HAP-1 (cell line): Measurements from ENCODE around the gene ADAMTS6.
"Not testable (repeated sequence)": the region's sequence is repeated elsewhere in the genome, so short reads cannot be mapped to it uniquely, and the experiment has no call there.

Source experiments
- DNase-seq, 2 experiments: peaks; one replicate each; pipeline ENCODE4 v3.0.0-alpha.2; 2016 to 2020; ENCODE audit warnings: low spot score in 2 of 2
- H3K27me3 ChIP-seq: fragments of 250-450 bp; sonication (Bioruptor Pico); 2 replicates; pipeline ENCODE4 v1.5.1; 2020; ENCODE audit warnings: low read depth, mild to moderate bottlenecking, moderate library complexity
- H3K36me3 ChIP-seq: fragments of 250-450 bp; sonication (Bioruptor Pico); replicated peaks from 2 replicates; pipeline ENCODE4 v1.5.1; 2020; ENCODE audit warnings: mild to moderate bottlenecking
- H3K4me1 ChIP-seq: fragments of 250-450 bp; sonication (Bioruptor Pico); 2 replicates; pipeline ENCODE4 v1.5.1; 2020; ENCODE audit warnings: mild to moderate bottlenecking
- H3K4me3 ChIP-seq: fragments of 250-450 bp; sonication (Bioruptor Pico); 2 replicates; pipeline ENCODE4 v1.5.1; 2020; ENCODE audit warnings: mild to moderate bottlenecking, moderate library complexity
- H3K9me3 ChIP-seq: fragments of 250-450 bp; sonication (Bioruptor Pico); 2 replicates; pipeline ENCODE4 v1.5.1; 2020; ENCODE audit warnings: mild to moderate bottlenecking, moderate library complexity
- in situ Hi-C: fragments of 300-500 bp; cut with MboI; formaldehyde crosslinking; loops from 3 replicates; pipeline ENCODE4 v1.14.3; 2020; ENCODE audit warnings: low sequenced_read_pairs, inconsistent platforms, mixed read lengths

Gene ADAMTS6

GRCh38 chr5:65383859-65384258, 97.9 kb downstream of the ADAMTS6 start:
- no peaks in the 10 kb centered on the region for H3K4me1 ChIP-seq
- H3K4me3 ChIP-seq: no peak overlapping the region
- H3K9me3 ChIP-seq: no peaks in the 10 kb centered on the region
- H3K36me3 ChIP-seq: no peaks in the 10 kb centered on the region
- H3K27me3 ChIP-seq: no peaks in the 10 kb centered on the region
- in situ Hi-C loops: no loop called here
- DNase-seq: no peak

GRCh38 chr5:65382582-65382981, 99.1 kb downstream of the ADAMTS6 start:
- Histone ChIP-seq H3K9me3 (no peaks in the 10 kb centered on the region), H3K4me1 (no peaks in the 10 kb centered on the region), H3K27me3 (no peaks in the 10 kb centered on the region; the same call in 1 of the 2 replicates), H3K4me3 (no peak overlapping the region), H3K36me3 (no peaks in the 10 kb centered on the region)
- in situ Hi-C loops: no loop called here
- no peak for DNase-seq

- H3K4me3 ChIP-seq, H3K36me3 ChIP-seq, H3K9me3 ChIP-seq, H3K4me1 ChIP-seq, in situ Hi-C loops, H3K27me3 ChIP-seq, DNase-seq: not testable (repeated sequence)
Measured at GRCh38 chr5:65370505-65370904, 111.2 kb downstream of the ADAMTS6 start.

- no peaks in the 10 kb centered on the region for H3K36me3 ChIP-seq
- H3K27me3 ChIP-seq: peaks cover 5% of the 10 kb centered on the region; the same call in 1 of the 2 replicates
- no peaks in the 10 kb centered on the region; the same call in 1 of the 2 replicates for H3K4me1 ChIP-seq
- no peak overlapping the region for H3K4me3 ChIP-seq
- in situ Hi-C loops: no loop called here
- H3K9me3 ChIP-seq: no peaks in the 10 kb centered on the region
- DNase-seq: no peak
Measured at GRCh38 chr5:65366655-65367054, 115.1 kb downstream of the ADAMTS6 start.

GRCh38 chr5:65364907-65365306, 116.8 kb downstream of the ADAMTS6 start:
- DNase-seq: no peak
- Histone ChIP-seq H3K9me3 (no peaks in the 10 kb centered on the region), H3K4me3 (no peak overlapping the region), H3K36me3 (no peaks in the 10 kb centered on the region), H3K4me1 (no peaks in the 10 kb centered on the region; the same call in 1 of the 2 replicates), H3K27me3 (peaks cover 5% of the 10 kb centered on the region; the same call in 1 of the 2 replicates)
- in situ Hi-C loops: no loop called here

- H3K36me3 ChIP-seq: no peaks in the 10 kb centered on the region
- no peaks in the 10 kb centered on the region for H3K9me3 ChIP-seq
- no peak overlapping the region for H3K4me3 ChIP-seq
- in situ Hi-C loops: no loop called here
- no peak for DNase-seq
- no peaks in the 10 kb centered on the region; the same call in 1 of the 2 replicates for H3K4me1 ChIP-seq
- H3K27me3 ChIP-seq: peaks cover 2% of the 10 kb centered on the region; the same call in 1 of the 2 replicates
Measured at GRCh38 chr5:65363499-65363898, 118.2 kb downstream of the ADAMTS6 start.

GRCh38 chr5:65359981-65360380, 121.7 kb downstream of the ADAMTS6 start:
- Histone ChIP-seq H3K36me3 (no peaks in the 10 kb centered on the region), H3K9me3 (no peaks in the 10 kb centered on the region), H3K27me3 (peaks cover 9% of the 10 kb centered on the region; the same call in 1 of the 2 replicates), H3K4me3 (no peak overlapping the region), H3K4me1 (no peaks in the 10 kb centered on the region; the same call in 1 of the 2 replicates)
- DNase-seq: no peak
- in situ Hi-C loops: no loop called here

GRCh38 chr5:65359569-65359968, 122.2 kb downstream of the ADAMTS6 start:
- no peak for DNase-seq
- Histone ChIP-seq H3K27me3 (peaks cover 9% of the 10 kb centered on the region; the same call in 1 of the 2 replicates), H3K4me1 (no peaks in the 10 kb centered on the region; the same call in 1 of the 2 replicates), H3K4me3 (no peak overlapping the region), H3K9me3 (no peaks in the 10 kb centered on the region), H3K36me3 (no peaks in the 10 kb centered on the region)
- in situ Hi-C loops: no loop called here

DNA sequence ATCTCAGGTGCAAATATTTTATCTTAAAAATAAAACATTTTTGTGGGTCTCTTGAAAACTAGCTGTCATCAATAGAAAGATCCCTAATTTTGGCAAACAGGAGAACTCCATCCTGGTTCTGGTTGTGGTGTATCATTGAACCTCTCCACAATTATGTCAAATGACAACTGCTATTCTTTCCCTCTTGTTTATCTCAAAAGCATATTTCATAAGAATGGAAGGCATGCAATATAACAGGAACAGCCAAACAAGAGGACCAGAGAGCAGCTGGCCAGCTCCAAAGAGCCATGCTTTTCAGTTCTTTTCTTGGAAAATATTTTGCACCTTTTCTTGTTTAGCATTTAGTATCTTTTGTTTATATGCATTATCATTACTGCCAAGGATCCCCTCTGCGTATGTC, 125.4 kb downstream of the ADAMTS6 start:
- no peaks in the 10 kb centered on the region for H3K9me3 ChIP-seq
- H3K4me3 ChIP-seq: no peak overlapping the region

DNA sequence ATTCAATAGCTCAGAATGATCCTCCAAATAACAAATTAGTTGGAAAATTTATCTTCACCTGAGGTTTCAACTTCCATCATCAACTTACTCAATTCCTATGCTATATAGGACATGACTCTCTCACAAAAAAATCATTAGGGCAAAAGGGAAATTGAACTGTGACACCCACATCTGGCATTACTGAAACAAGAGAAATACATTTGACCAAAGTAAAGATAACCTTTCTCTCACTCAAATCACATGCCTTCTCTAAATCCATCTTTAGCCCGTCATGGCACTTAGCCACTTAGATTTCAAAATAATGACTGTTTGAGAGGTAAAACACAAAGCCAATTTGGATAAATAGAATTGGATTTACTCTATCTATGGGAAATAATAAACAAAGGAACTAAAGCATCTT, 126.4 kb downstream of the ADAMTS6 start:
- H3K36me3 ChIP-seq: no peaks in the 10 kb centered on the region

More for the DNA sequence above, 125.4 kb downstream of the ADAMTS6 start:
- no peaks in the 10 kb centered on the region for H3K36me3 ChIP-seq
- H3K27me3 ChIP-seq: peaks cover 9% of the 10 kb centered on the region; the same call in 1 of the 2 replicates
- in situ Hi-C loops: no loop called here
- H3K4me1 ChIP-seq: no peaks in the 10 kb centered on the region
- DNase-seq: no peak

DNA sequence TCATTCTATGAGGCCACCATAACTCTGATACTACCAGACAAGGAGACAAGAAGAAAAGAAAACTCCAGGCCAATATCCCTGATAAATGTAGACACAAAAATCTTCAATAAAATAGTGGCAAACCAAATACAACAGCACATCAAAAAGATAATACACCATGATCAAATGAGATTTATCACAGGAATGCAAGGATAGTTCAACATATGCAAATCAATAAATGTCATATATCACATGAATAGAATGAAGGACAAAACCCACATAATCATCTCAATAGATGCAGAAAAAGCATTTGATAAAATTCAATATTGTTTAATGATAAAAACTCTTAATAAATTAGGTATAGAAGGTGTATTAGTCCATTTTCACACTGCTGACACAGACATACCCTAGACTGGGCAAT, 139.9 kb downstream of the ADAMTS6 start:
- no peak for DNase-seq
- H3K9me3 ChIP-seq: no peaks in the 10 kb centered on the region
- H3K4me1 ChIP-seq: no peaks in the 10 kb centered on the region
- no peaks in the 10 kb centered on the region; the same call in 1 of the 2 replicates for H3K27me3 ChIP-seq
- H3K36me3 ChIP-seq: no peaks in the 10 kb centered on the region
- H3K4me3 ChIP-seq: no peak overlapping the region
- in situ Hi-C loops: no loop called here

More for the DNA sequence above, 126.4 kb downstream of the ADAMTS6 start:
- Histone ChIP-seq H3K4me1 (no peaks in the 10 kb centered on the region), H3K27me3 (peaks cover 9% of the 10 kb centered on the region; the same call in 1 of the 2 replicates), H3K9me3 (no peaks in the 10 kb centered on the region), H3K4me3 (no peak overlapping the region)
- in situ Hi-C loops: no loop called here
- no peak for DNase-seq

- no peak overlapping the region for H3K4me3 ChIP-seq
- no peaks in the 10 kb centered on the region for H3K4me1 ChIP-seq
- H3K27me3 ChIP-seq: no peaks in the 10 kb centered on the region; the same call in 1 of the 2 replicates
- no peaks in the 10 kb centered on the region for H3K36me3 ChIP-seq
- in situ Hi-C loops: no loop called here
- no peaks in the 10 kb centered on the region for H3K9me3 ChIP-seq
- no peak for DNase-seq
Measured at GRCh38 chr5:65338606-65339151, 143.0 kb downstream of the ADAMTS6 start.

DNA sequence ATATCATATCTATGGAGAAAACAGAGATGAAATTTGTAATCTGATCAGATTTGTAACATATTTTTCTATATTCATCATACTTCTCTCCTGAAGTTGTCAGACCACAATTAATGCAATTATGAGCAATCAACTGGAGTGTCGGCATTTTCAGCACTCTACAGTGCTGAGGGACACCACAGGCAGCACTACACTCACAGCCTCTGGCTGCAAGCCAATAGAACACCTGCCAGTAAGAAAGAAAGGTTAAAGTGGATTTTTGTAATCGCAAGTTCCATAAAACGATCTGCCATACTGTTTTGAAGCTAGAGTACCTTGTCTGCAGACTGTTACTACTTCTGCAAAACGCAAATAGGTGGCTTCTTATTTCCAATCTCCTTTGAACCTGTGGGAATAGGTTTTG, 147.6 kb downstream of the ADAMTS6 start:
- DNase-seq: no peak
- no peaks in the 10 kb centered on the region for H3K4me1 ChIP-seq
- no peaks in the 10 kb centered on the region for H3K36me3 ChIP-seq
- H3K27me3 ChIP-seq: no peaks in the 10 kb centered on the region; the same call in 1 of the 2 replicates
- no peak overlapping the region for H3K4me3 ChIP-seq
- no peaks in the 10 kb centered on the region for H3K9me3 ChIP-seq
- in situ Hi-C loops: no loop called here

GRCh38 chr5:65332591-65332990, 149.1 kb downstream of the ADAMTS6 start:
- Histone ChIP-seq H3K9me3 (no peaks in the 10 kb centered on the region), H3K27me3 (no peaks in the 10 kb centered on the region; the same call in 1 of the 2 replicates), H3K36me3 (no peaks in the 10 kb centered on the region), H3K4me1 (no peaks in the 10 kb centered on the region), H3K4me3 (no peak overlapping the region)
- no peak for DNase-seq
- in situ Hi-C loops: no loop called here

GRCh38 chr5:65329266-65329665, 152.5 kb downstream of the ADAMTS6 start:
- in situ Hi-C loops: no loop called here
- no peaks in the 10 kb centered on the region for H3K27me3 ChIP-seq
- no peak for DNase-seq
- no peaks in the 10 kb centered on the region for H3K9me3 ChIP-seq
- H3K36me3 ChIP-seq: no peaks in the 10 kb centered on the region
- no peak overlapping the region for H3K4me3 ChIP-seq
- H3K4me1 ChIP-seq: no peaks in the 10 kb centered on the region
